Adrenal gland (tissue), 12 donors: Measurements from ENCODE around the gene CCDC57. TPM values are rescaled to one million over a fixed set of nuclear protein-coding genes. Genes with fewer than 3 reads are reported as not detected.

Experiments
- DNase-seq, 7 donors: peaks; one replicate each; pipeline ENCODE4 v3.0.0-alpha.2; 2019 to 2020
- H3K27ac ChIP-seq, 5 donors: fragments of 200-600 bp; sonication (generic) in 4 of 5; 1 replicate in 3 of 5; 2 replicates in 2 of 5; pipeline versions ENCODE4 v1.5.1 to v1.8.0; 2016 to 2020; ENCODE audit warnings: mild to moderate bottlenecking in 1 of 5
- H3K27me3 ChIP-seq: fragments of 200-600 bp; 2 replicates; pipeline ENCODE4 v1.8.0; 2021
- H3K36me3 ChIP-seq, 2 donors: fragments of 200-600 bp; replicated peaks in 1 of 2; 1 replicate in 1 of 2; 2 replicates in 1 of 2; pipeline versions ENCODE4 v1.5.1 to v1.8.0; 2018 to 2022
- H3K4me1 ChIP-seq, 2 donors: fragments of 200-600 bp; replicated peaks in 1 of 2; 1 replicate in 1 of 2; 2 replicates in 1 of 2; pipeline versions ENCODE4 v1.5.1 to v1.8.0; 2018 to 2021
- H3K4me3 ChIP-seq, 4 donors: fragments of 200-600 bp; sonication (generic) in 3 of 4; one replicate each; pipeline ENCODE4 v1.5.1; 2016 to 2018
- H3K9me3 ChIP-seq, 3 donors: fragments of 200-600 bp; sonication (generic) in 1 of 3; replicated peaks in 1 of 3; 1 replicate in 2 of 3; 2 replicates in 1 of 3; pipeline versions ENCODE4 v1.5.1 to v1.8.0; 2016 to 2021
- POLR2A ChIP-seq, 2 donors: fragments of 450-650 bp; IDR thresholded peaks; one replicate each; pipeline ENCODE4 v1.6.1; 2017; ENCODE audit warnings: antibody characterized with exemption in 2 of 2, mild to moderate bottlenecking in 2 of 2, moderate library complexity in 1 of 2
- WGBS, 4 donors: extraction: QIAGEN DNeasy Blood & Tissue Kit in 2 of 4; methylation state at CpG; one replicate each; pipeline versions ENCODE4 v1.1.5 to v1.1.7; 2013 to 2017; 5-methylcytosine and 5-hydroxymethylcytosine counted together
- intact Hi-C, 2 donors: fragments of 100-400 bp; cut with DNase I; formaldehyde crosslinking; loops; one replicate each; pipeline versions ENCODE4 v1.14.1 to v1.15.0; 2022 to 2023
- polyA plus RNA-seq, 3 donors: library from polyadenylated mRNA; stranded (reverse); fragments of 200-250 nt in 2 of 3; fragments of 350-450 nt in 1 of 3; fragmentation: Illumina TruSeq in 1 of 3; extraction: RNeasy Lipid Tissue Mini Kit (QIAGEN cat#74804) in 1 of 3; gene quantifications; one replicate each; pipeline ENCODE4 v1.2.3, GENCODE V29; 2013 to 2014
- total RNA-seq, 9 donors: library from RNA; depleted of rRNA in 4 of 9; stranded (reverse); fragments of >200 nt in 4 of 9; fragments of 120-200 nt in 1 of 9; fragmentation: NEBNext Ultra II Directional in 1 of 9; extraction: Animal tissue kit (Norgen Biotek cat#: 25700) in 1 of 9; gene quantifications; one replicate each; pipeline versions ENCODE4 v1.1.0 to v1.2.4, GENCODE V29; 2013 to 2023
- TF ChIP-seq, protein P1 (sequence below), 6 experiments: fragments of 450-650 bp in 4 of 6; fragments of 200-600 bp in 2 of 6; sonication (generic) in 1 of 6; IDR thresholded peaks; 1 replicate in 5 of 6; 2 replicates in 1 of 6; pipeline versions ENCODE4 v1.5.1 to v1.8.0; 2016 to 2021; ENCODE audit warnings: antibody characterized with exemption in 6 of 6, mild to moderate bottlenecking in 2 of 6, moderate library complexity in 1 of 6
- donor health status: healthy with polysubstance abuse.
- donor health status: Bipolar disorder and iron deficiency.
- donor health status: DM: yes; HTN: yes; CAD: no.
- donor health status: DM: no; HTN: no; CAD: no.
- donor health status: DM: no; HTN: no; CAD: no.
- donor health status: DM: yes; HTN: yes; CAD: no.

The CCDC57 gene
- total and polyA plus RNA-seq, 12 donors: 7.1 to 275 (median 28.8) TPM

DNA sequence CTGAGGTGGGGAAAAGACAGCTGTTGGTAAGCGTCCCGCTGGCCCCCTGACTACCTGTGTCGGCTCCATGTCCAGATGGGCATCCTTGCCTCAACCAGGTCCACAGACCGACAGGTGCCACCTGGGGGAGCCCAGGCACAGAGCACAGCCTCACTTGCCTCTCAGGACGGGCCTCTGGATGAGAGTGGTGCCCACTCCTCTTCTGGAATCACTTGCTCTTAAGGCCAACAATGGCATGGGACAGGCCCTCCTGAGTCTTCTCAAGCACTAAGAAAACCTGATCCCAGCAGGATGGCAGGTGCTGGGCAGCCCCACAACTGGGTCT, 33.4 kb upstream of the CCDC57 start:
- Histone ChIP-seq H3K27ac (peak overlapping the region; percentile 67 to 90 (median 70)), H3K4me1 (peaks cover 38 to 52% of the 10 kb centered on the region in 2 donors), H3K36me3 (peaks cover 0 to 83% of the 10 kb centered on the region in 2 donors), H3K4me3 (no peak overlapping the region), H3K27me3 (no peaks in the 10 kb centered on the region), H3K9me3 (no peaks in the 10 kb centered on the region)
- 94 to 100% (median 97%) methylated on average over 2 to 5 of the region's 5 CpGs for WGBS, 4 donors
- no peak for TF ChIP-seq POLR2A (IDR thresholded peaks at IDR 0.05)
- DNase-seq: peak in 1 of 7 donors; percentile 30
- intact Hi-C loops: no loop called here

DNA sequence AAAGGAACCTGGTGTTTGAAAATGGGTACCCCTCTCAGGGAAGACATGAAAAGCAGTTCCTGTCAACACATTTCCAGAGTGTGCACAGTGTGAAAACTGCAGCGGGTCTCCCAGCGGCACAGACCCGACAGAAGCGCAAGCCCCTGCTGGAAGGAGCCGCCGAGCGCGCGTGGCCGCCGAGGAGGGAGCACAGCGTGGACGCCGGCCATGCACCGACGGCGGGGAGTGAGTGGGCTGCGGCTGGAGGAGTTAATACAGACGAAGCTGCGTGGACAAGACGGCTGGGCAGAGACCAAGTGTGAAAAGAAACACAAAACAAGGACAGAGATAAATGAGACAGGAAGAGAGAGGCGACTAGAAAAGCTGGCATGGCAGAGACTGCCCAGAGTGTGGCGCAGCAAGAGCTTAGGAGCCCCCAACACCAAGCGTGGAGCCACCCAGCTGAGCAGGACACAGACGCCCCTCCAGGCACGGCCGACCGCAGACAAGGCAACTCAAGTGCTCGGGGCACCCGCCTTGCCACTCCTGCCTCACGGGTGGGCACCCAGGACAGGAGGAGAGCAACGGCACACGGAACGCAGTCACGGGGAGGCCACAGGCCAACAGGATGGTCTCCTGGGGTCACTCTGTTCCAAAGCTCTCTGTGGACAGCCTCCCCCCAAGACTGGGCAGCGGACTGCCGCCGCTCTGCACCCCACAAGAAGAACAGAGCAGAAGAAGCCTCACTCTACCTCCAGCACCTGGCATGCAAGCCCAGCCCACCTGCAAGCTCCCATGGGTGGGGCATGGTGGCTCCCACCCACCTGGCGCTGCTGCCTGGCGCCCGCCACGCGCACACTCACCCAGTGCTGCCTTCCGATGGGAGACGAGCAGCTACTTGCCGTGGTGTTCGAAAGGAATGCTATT, 32.7 kb upstream of the CCDC57 start:
- H3K9me3 ChIP-seq: no peaks in the 10 kb centered on the region
- H3K27me3 ChIP-seq: no peaks in the 10 kb centered on the region
- H3K27ac ChIP-seq: peak overlapping the region in 3 of 5 donors; percentile 70 to 90 (median 87)
- H3K36me3 ChIP-seq: peaks cover 0 to 76% of the 10 kb centered on the region in 2 donors
- intact Hi-C loops: no loop called here
- TF ChIP-seq, protein P1, sequence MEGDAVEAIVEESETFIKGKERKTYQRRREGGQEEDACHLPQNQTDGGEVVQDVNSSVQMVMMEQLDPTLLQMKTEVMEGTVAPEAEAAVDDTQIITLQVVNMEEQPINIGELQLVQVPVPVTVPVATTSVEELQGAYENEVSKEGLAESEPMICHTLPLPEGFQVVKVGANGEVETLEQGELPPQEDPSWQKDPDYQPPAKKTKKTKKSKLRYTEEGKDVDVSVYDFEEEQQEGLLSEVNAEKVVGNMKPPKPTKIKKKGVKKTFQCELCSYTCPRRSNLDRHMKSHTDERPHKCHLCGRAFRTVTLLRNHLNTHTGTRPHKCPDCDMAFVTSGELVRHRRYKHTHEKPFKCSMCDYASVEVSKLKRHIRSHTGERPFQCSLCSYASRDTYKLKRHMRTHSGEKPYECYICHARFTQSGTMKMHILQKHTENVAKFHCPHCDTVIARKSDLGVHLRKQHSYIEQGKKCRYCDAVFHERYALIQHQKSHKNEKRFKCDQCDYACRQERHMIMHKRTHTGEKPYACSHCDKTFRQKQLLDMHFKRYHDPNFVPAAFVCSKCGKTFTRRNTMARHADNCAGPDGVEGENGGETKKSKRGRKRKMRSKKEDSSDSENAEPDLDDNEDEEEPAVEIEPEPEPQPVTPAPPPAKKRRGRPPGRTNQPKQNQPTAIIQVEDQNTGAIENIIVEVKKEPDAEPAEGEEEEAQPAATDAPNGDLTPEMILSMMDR (IDR thresholded peaks at IDR 0.05): no peak
- no peak for TF ChIP-seq POLR2A (IDR thresholded peaks at IDR 0.05)
- peak in 1 of 7 donors; percentile 34 for DNase-seq
- peaks cover 45 to 58% of the 10 kb centered on the region in 2 donors for H3K4me1 ChIP-seq
- 84 to 88% (median 87%) methylated on average over 31 to 47 of the region's 47 CpGs for WGBS, 4 donors
- no peak overlapping the region for H3K4me3 ChIP-seq

DNA sequence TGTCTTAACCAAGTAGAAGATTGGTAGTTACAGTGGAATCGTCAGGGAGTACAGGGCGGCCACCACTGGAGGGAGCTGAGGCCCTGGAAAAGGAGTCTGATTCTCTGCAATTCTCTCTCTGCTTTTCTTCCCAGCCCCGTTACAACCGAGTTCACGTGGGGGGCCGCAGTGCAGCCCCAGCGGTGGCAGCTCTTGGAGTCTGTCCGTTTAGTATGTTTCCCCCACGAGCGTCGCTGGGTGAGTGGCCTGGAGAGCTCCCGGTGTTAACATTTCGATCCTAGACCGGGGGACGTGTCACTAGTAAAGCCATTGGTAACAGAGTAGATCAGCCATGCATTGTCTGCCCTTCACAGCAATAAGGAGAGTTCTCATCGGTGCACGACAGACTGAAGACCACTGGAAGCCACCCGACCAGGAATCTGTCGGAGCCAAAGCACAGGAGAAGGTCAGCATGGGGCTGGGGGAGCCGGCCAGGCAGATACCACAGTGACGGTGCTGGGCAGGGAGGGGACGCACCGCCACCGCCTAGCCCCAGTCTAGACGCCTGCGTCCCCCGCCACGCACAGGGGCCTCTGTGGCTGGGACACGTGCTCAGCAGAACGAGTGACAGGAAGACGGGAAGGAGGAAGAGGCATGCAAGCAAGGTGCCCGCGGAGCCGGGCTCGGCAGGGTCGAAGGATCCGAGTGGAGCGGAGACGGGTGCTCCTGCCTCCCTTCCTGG, 31.9 kb upstream of the CCDC57 start:
- H3K27me3 ChIP-seq: no peaks in the 10 kb centered on the region
- peak in 1 of 7 donors; percentile 32 for DNase-seq
- H3K4me3 ChIP-seq: no peak overlapping the region
- intact Hi-C loops: no loop called here
- peak overlapping the region in 1 of 5 donors; percentile 88 for H3K27ac ChIP-seq
- H3K4me1 ChIP-seq: peaks cover 53 to 66% of the 10 kb centered on the region in 2 donors
- no peaks in the 10 kb centered on the region for H3K9me3 ChIP-seq
- TF ChIP-seq, protein P1 (IDR thresholded peaks at IDR 0.05): peak in 5 of 6 experiments; percentile 11 to 45 (median 41)
- no peak for TF ChIP-seq POLR2A (IDR thresholded peaks at IDR 0.05)
- WGBS, 4 donors: 77 to 82% (median 80%) methylated on average over 32 to 39 of the region's 39 CpGs
- peaks cover 0 to 68% of the 10 kb centered on the region in 2 donors for H3K36me3 ChIP-seq

DNA sequence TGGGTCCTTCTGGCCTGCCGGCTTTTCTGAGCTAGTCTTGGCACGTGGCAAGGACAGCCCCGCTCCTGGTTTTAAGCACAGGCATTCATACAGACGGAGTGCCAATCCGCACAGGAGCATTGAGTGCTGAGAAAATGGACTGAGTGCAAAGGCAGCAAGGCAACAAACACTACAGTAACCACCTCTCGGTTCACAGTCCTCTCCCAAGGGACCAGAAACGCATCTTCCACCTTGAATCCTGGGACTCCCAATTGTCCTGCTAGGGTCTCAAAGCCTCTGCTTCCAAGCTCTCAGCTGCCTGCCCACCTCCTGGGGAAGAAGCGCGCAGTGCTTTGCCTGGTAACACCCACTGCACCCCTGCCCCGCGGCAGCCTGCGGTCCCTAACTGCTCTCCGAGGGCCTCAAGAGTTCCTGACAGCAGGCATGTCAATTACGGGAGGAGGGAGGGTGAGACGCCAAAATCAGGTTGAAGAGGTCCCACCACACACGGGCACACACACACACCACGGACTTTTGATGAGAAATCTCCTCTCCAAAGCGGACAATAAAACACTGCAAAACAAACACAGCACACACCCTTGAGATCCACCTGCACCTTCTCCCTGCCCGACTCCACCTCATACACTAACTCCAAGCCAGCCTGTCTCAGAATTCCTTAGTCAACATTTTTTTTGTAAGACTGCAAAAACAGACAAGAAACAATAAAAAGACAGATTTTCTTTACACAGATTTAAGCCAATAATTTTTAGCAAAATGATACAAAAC, 31.2 kb upstream of the CCDC57 start:
- Histone ChIP-seq H3K4me3 (no peak overlapping the region), H3K36me3 (peaks cover 0 to 68% of the 10 kb centered on the region in 2 donors), H3K27me3 (no peaks in the 10 kb centered on the region), H3K27ac (peak overlapping the region in 3 of 5 donors; percentile 88 to 91 (median 89)), H3K4me1 (peaks cover 57 to 73% of the 10 kb centered on the region in 2 donors), H3K9me3 (no peaks in the 10 kb centered on the region)
- no peak for DNase-seq
- WGBS, 4 donors: 84 to 91% (median 88%) methylated on average over 18 to 19 of the region's 19 CpGs
- intact Hi-C loops: no loop called here
- TF ChIP-seq POLR2A (IDR thresholded peaks at IDR 0.05): no peak
- TF ChIP-seq, protein P1 (IDR thresholded peaks at IDR 0.05): no peak
